Upper lobe of left lung (tissue), 4 donors: ENCODE results near the gene NEO1.

Source experiments
- EP300 ChIP-seq, 4 donors: sonication (generic); formaldehyde crosslinking; IDR thresholded peaks; one replicate each; pipeline ENCODE4 v1.5.1; 2017; ENCODE audit warnings: antibody characterized with exemption in 4 of 4, control low read depth in 2 of 4
- TF ChIP-seq, protein P1 (sequence below), 6 experiments: fragments of 450-650 bp in 4 of 6; fragments of 200-600 bp in 2 of 6; sonication (generic) in 2 of 6; IDR thresholded peaks; one replicate each; pipeline ENCODE4 v1.5.1; 2016 to 2019; ENCODE audit warnings: antibody characterized with exemption in 6 of 6

DNA sequence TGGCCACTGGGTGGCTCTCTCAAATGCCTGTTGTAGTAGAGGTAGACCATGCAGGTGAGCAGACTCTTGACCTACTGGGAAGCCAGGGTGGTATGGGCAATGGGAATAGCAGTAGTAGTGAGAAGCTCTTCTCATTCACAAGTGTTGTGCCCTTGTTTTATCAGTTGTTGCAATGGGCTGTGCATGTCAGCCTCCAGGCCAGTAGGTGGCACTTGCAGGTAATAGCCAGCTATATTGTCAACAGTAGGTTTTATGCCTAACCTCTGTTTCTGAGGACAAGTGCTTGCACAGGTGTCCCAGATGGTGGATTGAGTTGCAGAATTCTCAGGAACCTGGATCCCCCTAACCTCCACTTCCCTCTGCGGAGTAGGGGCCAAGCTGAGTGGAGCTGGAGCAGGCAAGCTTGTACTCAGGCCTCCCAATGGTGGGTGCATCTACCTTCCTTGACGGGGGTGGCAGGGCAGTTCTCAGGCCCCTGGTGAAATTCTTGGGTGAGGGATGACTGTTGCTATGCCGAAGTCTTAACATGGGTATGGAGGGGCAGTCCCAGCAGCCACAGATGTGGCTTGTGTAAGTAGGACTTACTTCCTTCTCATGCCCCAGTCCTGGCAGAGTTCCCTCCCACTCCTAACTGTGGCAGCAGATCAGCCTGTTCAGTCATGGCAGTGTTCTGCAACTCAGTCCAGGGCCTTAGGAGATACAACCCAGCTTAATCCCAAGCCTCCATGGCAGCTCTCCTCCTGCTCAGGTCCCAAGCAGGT is 104.3 kb downstream of the NEO1 start:
- TF ChIP-seq EP300 (IDR thresholded peaks at IDR 0.05): no peak
- TF ChIP-seq, protein P1, sequence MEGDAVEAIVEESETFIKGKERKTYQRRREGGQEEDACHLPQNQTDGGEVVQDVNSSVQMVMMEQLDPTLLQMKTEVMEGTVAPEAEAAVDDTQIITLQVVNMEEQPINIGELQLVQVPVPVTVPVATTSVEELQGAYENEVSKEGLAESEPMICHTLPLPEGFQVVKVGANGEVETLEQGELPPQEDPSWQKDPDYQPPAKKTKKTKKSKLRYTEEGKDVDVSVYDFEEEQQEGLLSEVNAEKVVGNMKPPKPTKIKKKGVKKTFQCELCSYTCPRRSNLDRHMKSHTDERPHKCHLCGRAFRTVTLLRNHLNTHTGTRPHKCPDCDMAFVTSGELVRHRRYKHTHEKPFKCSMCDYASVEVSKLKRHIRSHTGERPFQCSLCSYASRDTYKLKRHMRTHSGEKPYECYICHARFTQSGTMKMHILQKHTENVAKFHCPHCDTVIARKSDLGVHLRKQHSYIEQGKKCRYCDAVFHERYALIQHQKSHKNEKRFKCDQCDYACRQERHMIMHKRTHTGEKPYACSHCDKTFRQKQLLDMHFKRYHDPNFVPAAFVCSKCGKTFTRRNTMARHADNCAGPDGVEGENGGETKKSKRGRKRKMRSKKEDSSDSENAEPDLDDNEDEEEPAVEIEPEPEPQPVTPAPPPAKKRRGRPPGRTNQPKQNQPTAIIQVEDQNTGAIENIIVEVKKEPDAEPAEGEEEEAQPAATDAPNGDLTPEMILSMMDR (IDR thresholded peaks at IDR 0.05): no peak
